Right lobe of liver (tissue), 6 donors: ENCODE results near the gene STMN3. TPM values are rescaled to one million over a fixed set of nuclear protein-coding genes. Genes with fewer than 3 reads are reported as not detected.

Experiments
- ATAC-seq, 4 donors: fragments of 200-7000 bp; cut with Tn5 transposase; one replicate each; pipeline ENCODE4 v1.9.1; 2020; ENCODE audit warnings: mild to moderate bottlenecking in 4 of 4, moderate library complexity in 4 of 4
- DNase-seq, 3 donors: peaks; one replicate each; pipeline ENCODE4 v3.0.0-alpha.2; 2020
- H3K27ac ChIP-seq, 3 donors: fragments of 200-600 bp; one replicate each; pipeline ENCODE4 v1.8.0; 2022
- H3K27me3 ChIP-seq, 2 donors: fragments of 200-600 bp; one replicate each; pipeline ENCODE4 v1.8.0; 2022
- H3K36me3 ChIP-seq, 4 donors: fragments of 200-600 bp; sonication (generic) in 1 of 4; one replicate each; pipeline versions ENCODE4 v1.5.1 to v1.8.0; 2017 to 2022; ENCODE audit warnings: control low read depth in 1 of 4
- H3K4me1 ChIP-seq, 4 donors: fragments of 200-600 bp; sonication (generic) in 1 of 4; one replicate each; pipeline versions ENCODE4 v1.5.1 to v1.8.0; 2017 to 2022; ENCODE audit warnings: control low read depth in 1 of 4
- H3K4me3 ChIP-seq, 3 donors: fragments of 200-600 bp; one replicate each; pipeline ENCODE4 v1.8.0; 2022
- H3K9me3 ChIP-seq, 4 donors: fragments of 200-600 bp; sonication (generic) in 1 of 4; one replicate each; pipeline versions ENCODE4 v1.5.1 to v1.8.0; 2017 to 2022; ENCODE audit warnings: control low read depth in 1 of 4
- CTCF ChIP-seq, 4 donors: fragments of 200-600 bp in 3 of 4; fragments of 450-650 bp in 1 of 4; IDR thresholded peaks; one replicate each; pipeline versions ENCODE4 v1.5.1 to v1.8.0; 2016 to 2022; ENCODE audit warnings: antibody characterized with exemption in 4 of 4, mild to moderate bottlenecking in 2 of 4
- POLR2A ChIP-seq: fragments of 450-650 bp; IDR thresholded peaks from one replicate; pipeline ENCODE4 v1.6.1; 2017; ENCODE audit warnings: antibody characterized with exemption, mild to moderate bottlenecking
- WGBS: methylation state at CpG from one replicate; pipeline ENCODE4 v1.1.6; 2018; ENCODE audit warnings: low coverage, low lambda C conversion rate; ENCODE audit not compliant: insufficient coverage; ENCODE audit errors: missing lambda C conversion rate; 5-methylcytosine and 5-hydroxymethylcytosine counted together
- intact Hi-C, 2 donors: fragments of 100-400 bp; cut with DNase I; formaldehyde crosslinking; loops; one replicate each; pipeline versions ENCODE4 v1.11.2 to v1.14.1; 2022
- total RNA-seq, 6 experiments: library from RNA; depleted of rRNA in 2 of 6; stranded (reverse); fragments of >200 nt in 2 of 6; fragmentation: NEBNext Ultra II Directional in 3 of 6; extraction: Animal tissue kit (Norgen Biotek cat#: 25700) in 3 of 6; gene quantifications; one replicate each; pipeline versions ENCODE4 v1.1.0 to v1.2.4, GENCODE V29; 2016 to 2023
- donor health status: DM: no; HTN: yes; CAD: no.
- donor health status: DM: no; HTN: no; CAD: no.
- donor health status: DM: no; HTN: no; CAD: no.
- donor health status: DM: no; HTN: yes; CAD: no.
- donor health status: DM: no; HTN: yes; CAD: no.

Gene STMN3
- total RNA-seq, 6 experiments from 2014 or later = 0.43 to 1.6 (median 0.77) TPM

- peaks cover 0 to 20% (median 8%) of the 10 kb centered on the region in 4 donors for H3K36me3 ChIP-seq
Observed at GRCh38 chr20:63595416-63596127, 57.7 kb downstream of the STMN3 start.

GRCh38 chr20:63594043-63594561 lies 59.1 kb downstream of the STMN3 start:
- ATAC-seq (no peak), DNase-seq (peak in 1 of 3 donors; percentile 14)
- peaks cover 0 to 26% (median 8%) of the 10 kb centered on the region in 4 donors for H3K36me3 ChIP-seq
- no peaks in the 10 kb centered on the region for H3K4me1 ChIP-seq
- H3K27ac ChIP-seq = no peak overlapping the region
- no peaks in the 10 kb centered on the region for H3K9me3 ChIP-seq
- no peak overlapping the region for H3K4me3 ChIP-seq
- TF ChIP-seq POLR2A (no peak), CTCF (IDR thresholded peaks at IDR 0.05) (no peak)
- WGBS = 64% methylated on average over 3 of the region's 10 CpGs
- no peaks in the 10 kb centered on the region for H3K27me3 ChIP-seq
- intact Hi-C loops = no loop called here

More at GRCh38 chr20:63595416-63596127, 57.7 kb downstream of the STMN3 start:
- Histone ChIP-seq H3K4me3 (no peak overlapping the region), H3K9me3 (no peaks in the 10 kb centered on the region), H3K27me3 (no peaks in the 10 kb centered on the region), H3K27ac (no peak overlapping the region), H3K4me1 (no peaks in the 10 kb centered on the region)
- peak in 1 of 3 donors; percentile 15 for DNase-seq
- no CpG with 5 or more reads among the region's 30 CpGs for WGBS
- intact Hi-C loops = no loop called here
- TF ChIP-seq POLR2A = no peak
- no peak for TF ChIP-seq CTCF (IDR thresholded peaks at IDR 0.05)
- ATAC-seq = peak in 2 of 4 donors; percentile 17 to 19

DNA sequence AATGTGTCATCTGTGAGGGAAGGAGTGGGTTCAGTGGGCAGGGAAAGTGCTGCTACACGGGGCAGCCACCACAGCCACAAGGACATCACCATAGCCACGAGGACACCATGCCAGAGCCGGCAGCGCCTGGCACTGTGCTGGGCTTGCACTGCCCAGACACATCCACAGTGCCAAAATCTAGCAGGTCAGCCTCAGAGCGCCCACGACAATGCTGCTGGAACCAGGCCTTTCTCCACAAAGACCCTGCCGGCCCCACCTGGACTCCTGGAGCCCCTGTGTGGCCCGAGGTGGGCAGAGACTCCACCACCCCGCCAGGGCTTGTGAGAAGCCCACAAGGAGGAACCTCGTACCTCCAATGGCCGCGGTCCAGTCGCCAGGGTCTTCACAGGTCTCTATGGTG lies 60.6 kb downstream of the STMN3 start:
- WGBS = no CpG with 5 or more reads among the region's 13 CpGs
- ATAC-seq (no peak), DNase-seq (peak in 2 of 3 donors; percentile 13 to 43)
- H3K9me3 ChIP-seq = no peaks in the 10 kb centered on the region
- H3K27me3 ChIP-seq = no peaks in the 10 kb centered on the region
- no peak overlapping the region for H3K27ac ChIP-seq
- H3K4me1 ChIP-seq = no peaks in the 10 kb centered on the region
- no peak overlapping the region for H3K4me3 ChIP-seq
- intact Hi-C loops = no loop called here
- peaks cover 0 to 26% (median 6%) of the 10 kb centered on the region in 4 donors for H3K36me3 ChIP-seq
- TF ChIP-seq POLR2A = no peak
- no peak for TF ChIP-seq CTCF (IDR thresholded peaks at IDR 0.05)

DNA sequence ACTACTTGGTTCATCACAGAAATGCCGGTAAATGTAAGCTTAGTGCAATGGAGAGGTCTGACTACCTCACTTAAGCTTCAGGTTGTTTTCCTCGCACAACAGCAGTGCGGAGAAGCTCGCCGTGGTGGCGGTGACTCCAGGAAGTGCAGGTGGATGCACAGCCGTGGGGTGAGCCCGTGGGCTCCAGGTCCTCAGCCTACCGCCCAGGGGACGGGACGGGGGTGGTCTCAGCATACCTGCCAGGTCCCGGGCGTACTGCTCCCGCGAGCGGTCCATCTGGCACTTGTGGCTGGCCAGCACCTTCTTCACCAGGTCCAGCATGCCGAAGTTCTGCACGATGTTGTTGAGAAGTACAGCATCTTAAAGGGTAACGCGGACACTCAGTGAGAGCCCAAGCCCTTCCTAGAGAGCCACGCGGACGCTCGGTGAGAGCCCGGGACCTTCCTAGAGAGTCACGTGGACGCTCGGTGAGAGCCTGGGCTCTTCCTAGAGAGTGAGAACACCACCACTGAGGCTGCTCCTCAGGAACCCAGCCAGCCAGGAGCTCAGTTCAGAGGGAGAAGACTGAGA lies 61.4 kb downstream of the STMN3 start:
- WGBS = 93% methylated on average over 10 of the region's 28 CpGs

More for the DNA sequence above, 61.4 kb downstream of the STMN3 start:
- Histone ChIP-seq H3K36me3 (peaks cover 0 to 26% (median 6%) of the 10 kb centered on the region in 4 donors), H3K9me3 (no peaks in the 10 kb centered on the region), H3K4me1 (no peaks in the 10 kb centered on the region), H3K27me3 (no peaks in the 10 kb centered on the region), H3K4me3 (no peak overlapping the region), H3K27ac (no peak overlapping the region)
- DNase-seq (peak in 1 of 3 donors; percentile 10), ATAC-seq (no peak)
- intact Hi-C loops = no loop called here
- TF ChIP-seq POLR2A = no peak
- no peak for TF ChIP-seq CTCF (IDR thresholded peaks at IDR 0.05)
